Duodenal mucosa (tissue), 2 donors: ENCODE measurements around the gene F3.

Source experiments
- H3K27ac ChIP-seq: one replicate; pipeline ENCODE4 v1.7.0; 2013; ENCODE audit warnings: low read depth, low read length
- H3K27me3 ChIP-seq, 2 donors: one replicate each; pipeline ENCODE4 v1.7.0; 2013; ENCODE audit warnings: low read length in 2 of 2, control low read depth in 1 of 2; ENCODE audit not compliant: insufficient read depth in 2 of 2, control insufficient read depth in 1 of 2
- H3K36me3 ChIP-seq, 2 donors: one replicate each; pipeline ENCODE4 v1.7.0; 2013; ENCODE audit warnings: low read length in 2 of 2, control low read depth in 1 of 2; ENCODE audit not compliant: insufficient read depth in 2 of 2, control insufficient read depth in 1 of 2
- H3K4me1 ChIP-seq, 2 donors: one replicate each; pipeline ENCODE4 v1.7.0; 2013; ENCODE audit warnings: low read length in 2 of 2, control low read depth in 1 of 2; ENCODE audit not compliant: insufficient read depth in 2 of 2, control insufficient read depth in 1 of 2
- H3K4me3 ChIP-seq, 2 donors: one replicate each; pipeline ENCODE4 v1.7.0; 2013; ENCODE audit warnings: low read length in 2 of 2, low read depth in 1 of 2
- H3K9ac ChIP-seq, 2 donors: one replicate each; pipeline ENCODE4 v1.7.0; 2013; ENCODE audit warnings: low read length in 2 of 2, low read depth in 1 of 2
- H3K9me3 ChIP-seq, 2 donors: one replicate each; pipeline ENCODE4 v1.7.0; 2013; ENCODE audit warnings: low read length in 2 of 2, control low read depth in 1 of 2; ENCODE audit not compliant: control insufficient read depth in 1 of 2

Gene F3

GRCh38 chr1:94514095-94514727, 27.3 kb downstream of the F3 start:
- no peak overlapping the region for H3K4me3 ChIP-seq
- H3K9ac ChIP-seq, result no peak overlapping the region
- H3K27me3 ChIP-seq, result no peaks in the 10 kb centered on the region
- no peaks in the 10 kb centered on the region for H3K9me3 ChIP-seq
- peaks cover 0 to 6% of the 10 kb centered on the region in 2 donors for H3K36me3 ChIP-seq
- H3K4me1 ChIP-seq, result no peaks in the 10 kb centered on the region
- no peak overlapping the region for H3K27ac ChIP-seq

- H3K9me3 ChIP-seq, result no peaks in the 10 kb centered on the region
- no peak overlapping the region for H3K4me3 ChIP-seq
- H3K27me3 ChIP-seq, result no peaks in the 10 kb centered on the region
- H3K27ac ChIP-seq, result no peak overlapping the region
- H3K4me1 ChIP-seq, result no peaks in the 10 kb centered on the region
- H3K36me3 ChIP-seq, result peaks cover 0 to 6% of the 10 kb centered on the region in 2 donors
- H3K9ac ChIP-seq, result no peak overlapping the region
These were observed 28.7 kb downstream of the F3 start for GRCh38 chr1:94512816-94513215.

GRCh38 chr1:94504601-94505000, 37.0 kb downstream of the F3 start:
- H3K27ac ChIP-seq, result no peak overlapping the region
- peaks cover 8 to 36% of the 10 kb centered on the region in 2 donors for H3K36me3 ChIP-seq
- no peaks in the 10 kb centered on the region for H3K27me3 ChIP-seq
- H3K9me3 ChIP-seq, result no peaks in the 10 kb centered on the region
- no peaks in the 10 kb centered on the region for H3K4me1 ChIP-seq
- no peak overlapping the region for H3K4me3 ChIP-seq
- H3K9ac ChIP-seq, result no peak overlapping the region

- Histone ChIP-seq H3K27me3 (no peaks in the 10 kb centered on the region), H3K4me1 (no peaks in the 10 kb centered on the region), H3K27ac (no peak overlapping the region), H3K4me3 (no peak overlapping the region), H3K9me3 (no peaks in the 10 kb centered on the region), H3K36me3 (peaks cover 17 to 50% of the 10 kb centered on the region in 2 donors), H3K9ac (no peak overlapping the region)
These were observed 38.4 kb downstream of the F3 start for GRCh38 chr1:94503153-94503552.

- H3K36me3 ChIP-seq, result peaks cover 17 to 50% of the 10 kb centered on the region in 2 donors
- no peak overlapping the region for H3K27ac ChIP-seq
- H3K4me3 ChIP-seq, result no peak overlapping the region
- H3K27me3 ChIP-seq, result no peaks in the 10 kb centered on the region
- H3K4me1 ChIP-seq, result no peaks in the 10 kb centered on the region
- no peaks in the 10 kb centered on the region for H3K9me3 ChIP-seq
- no peak overlapping the region for H3K9ac ChIP-seq
These were observed 39.6 kb downstream of the F3 start for GRCh38 chr1:94501935-94502334.

- H3K27ac ChIP-seq, result no peak overlapping the region
- peaks cover 15 to 49% of the 10 kb centered on the region in 2 donors for H3K36me3 ChIP-seq
- H3K4me3 ChIP-seq, result no peak overlapping the region
- no peak overlapping the region for H3K9ac ChIP-seq
- H3K9me3 ChIP-seq, result no peaks in the 10 kb centered on the region
- no peaks in the 10 kb centered on the region for H3K4me1 ChIP-seq
- H3K27me3 ChIP-seq, result no peaks in the 10 kb centered on the region
These were observed 40.1 kb downstream of the F3 start for GRCh38 chr1:94501426-94501825.

GRCh38 chr1:94496076-94496755, 45.3 kb downstream of the F3 start:
- H3K9me3 ChIP-seq, result no peaks in the 10 kb centered on the region
- H3K9ac ChIP-seq, result no peak overlapping the region
- no peaks in the 10 kb centered on the region for H3K27me3 ChIP-seq
- H3K4me3 ChIP-seq, result no peak overlapping the region
- H3K36me3 ChIP-seq, result peaks cover 21 to 39% of the 10 kb centered on the region in 2 donors
- no peaks in the 10 kb centered on the region for H3K4me1 ChIP-seq
- no peak overlapping the region for H3K27ac ChIP-seq

- Histone ChIP-seq H3K27me3 (no peaks in the 10 kb centered on the region), H3K4me1 (no peaks in the 10 kb centered on the region), H3K27ac (no peak overlapping the region), H3K36me3 (peaks cover 15 to 44% of the 10 kb centered on the region in 2 donors), H3K9ac (no peak overlapping the region), H3K4me3 (no peak overlapping the region), H3K9me3 (no peaks in the 10 kb centered on the region)
These were observed 51.0 kb downstream of the F3 start for GRCh38 chr1:94490556-94490955.

GRCh38 chr1:94486990-94487389, 54.6 kb downstream of the F3 start:
- H3K27me3 ChIP-seq, result no peaks in the 10 kb centered on the region

GRCh38 chr1:94481473-94481933, 60.1 kb downstream of the F3 start:
- Histone ChIP-seq H3K9ac (no peak overlapping the region), H3K36me3 (peaks cover 11 to 37% of the 10 kb centered on the region in 2 donors), H3K4me1 (peaks cover 6 to 8% of the 10 kb centered on the region in 2 donors), H3K9me3 (no peaks in the 10 kb centered on the region), H3K4me3 (no peak overlapping the region), H3K27ac (no peak overlapping the region), H3K27me3 (no peaks in the 10 kb centered on the region)

More at GRCh38 chr1:94486990-94487389, 54.6 kb downstream of the F3 start:
- Histone ChIP-seq H3K4me1 (no peaks in the 10 kb centered on the region), H3K9me3 (no peaks in the 10 kb centered on the region), H3K4me3 (no peak overlapping the region), H3K36me3 (peaks cover 15 to 50% of the 10 kb centered on the region in 2 donors), H3K9ac (no peak overlapping the region), H3K27ac (no peak overlapping the region)
